Osteoblast (primary cell): ENCODE measurements around the gene JPH2. TPM values are rescaled to one million over a fixed set of nuclear protein-coding genes. Genes with fewer than 3 reads are reported as not detected.

Experiments
- DNase-seq: peaks from one replicate; pipeline ENCODE4 v3.0.0; 2011; ENCODE audit warnings: low spot score, mixed read lengths; ENCODE audit not compliant: insufficient read length; ENCODE audit errors: missing footprints
- H2AFZ ChIP-seq: 2 replicates; pipeline ENCODE4 v1.6.0; 2011; ENCODE audit warnings: mild to moderate bottlenecking, low read length
- H3K27ac ChIP-seq: 2 replicates; pipeline ENCODE4 v1.5.1; 2011; ENCODE audit warnings: mild to moderate bottlenecking, low read depth, low read length, moderate library complexity
- H3K27me3 ChIP-seq: 2 replicates; pipeline ENCODE4 v1.6.0; 2012; ENCODE audit warnings: mild to moderate bottlenecking, control low read depth, inconsistent platforms, low read length, moderate library complexity; ENCODE audit not compliant: insufficient read depth
- H3K36me3 ChIP-seq: 2 replicates; pipeline ENCODE4 v1.5.1; 2011; ENCODE audit warnings: mild to moderate bottlenecking, low read length, control low read depth, moderate library complexity; ENCODE audit not compliant: insufficient read depth
- H3K4me1 ChIP-seq: 2 replicates; pipeline ENCODE4 v1.5.1; 2011; ENCODE audit warnings: mild to moderate bottlenecking, low read length, control low read depth, moderate library complexity; ENCODE audit not compliant: insufficient read depth
- H3K4me2 ChIP-seq: 2 replicates; pipeline ENCODE4 v1.6.0; 2011; ENCODE audit warnings: mild to moderate bottlenecking, low read length; ENCODE audit not compliant: insufficient read depth
- H3K4me3 ChIP-seq: fragments of 200-600 bp; sonication (generic); 3 replicates; pipeline ENCODE4 v1.5.1; 2012; ENCODE audit warnings: mild to moderate bottlenecking, low read length, inconsistent platforms; ENCODE audit not compliant: insufficient read depth
- H3K79me2 ChIP-seq: 2 replicates; pipeline ENCODE4 v1.6.0; 2012; ENCODE audit warnings: mild to moderate bottlenecking, low read length, control low read depth, inconsistent platforms; ENCODE audit not compliant: insufficient read depth
- H3K9me3 ChIP-seq: 2 replicates; pipeline ENCODE4 v1.5.1; 2011; ENCODE audit warnings: low read depth, low read length, control low read depth
- H4K20me1 ChIP-seq: 2 replicates; pipeline ENCODE4 v1.6.0; 2012; ENCODE audit warnings: mild to moderate bottlenecking, low read length, control low read depth; ENCODE audit not compliant: insufficient read depth
- total RNA-seq: library from RNA; depleted of rRNA; stranded (reverse); fragments of >200 nt; gene quantifications from 2 replicates; pipeline ENCODE4 v1.2.3, GENCODE V29; 2012
- TF ChIP-seq, protein P1 (sequence below): IDR thresholded peaks from 2 replicates; pipeline ENCODE4 v1.5.1; 2011; ENCODE audit warnings: mild to moderate bottlenecking, low read depth, low read length, moderate library complexity; ENCODE audit errors: extremely low read depth

The JPH2 gene
- total RNA-seq, 1 donor, result 2.2 TPM

DNA sequence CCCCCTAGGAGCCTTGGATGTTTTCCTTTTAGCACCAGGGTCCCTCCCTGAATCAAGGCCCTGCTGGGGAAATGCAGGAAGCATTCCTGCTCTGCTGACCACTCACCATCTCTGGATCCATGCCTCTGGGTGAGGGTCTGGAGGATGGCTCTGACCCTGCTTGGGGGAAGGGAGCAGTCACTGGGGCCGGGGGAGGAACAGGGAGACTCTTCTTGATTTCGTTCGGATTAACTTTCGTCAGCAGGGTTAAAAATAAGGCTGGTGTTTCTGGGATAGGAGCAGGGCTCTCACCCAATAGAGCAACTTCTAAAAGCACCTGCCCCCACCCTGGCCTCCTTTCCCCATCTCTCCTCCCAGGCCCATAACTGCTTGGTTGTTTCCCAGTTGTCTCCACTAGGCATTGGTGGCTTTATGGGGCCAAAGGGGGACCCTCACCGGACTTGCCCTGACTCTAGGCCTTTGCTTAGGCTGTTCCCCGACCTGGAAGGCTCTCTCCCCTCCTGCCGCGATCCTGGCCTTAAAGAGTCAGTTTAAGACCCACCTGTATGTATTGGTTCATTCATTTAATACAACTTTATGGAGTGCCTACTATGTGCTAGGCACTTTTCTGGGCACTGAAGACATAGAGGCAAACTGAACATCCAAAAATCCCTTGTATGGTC is 63.0 kb downstream of the JPH2 start:
- Histone ChIP-seq H4K20me1 (no peaks in the 10 kb centered on the region), H3K27ac (no peak overlapping the region), H3K36me3 (no peaks in the 10 kb centered on the region), H3K4me1 (no peaks in the 10 kb centered on the region), H3K4me3 (no peak overlapping the region), H3K9me3 (no peaks in the 10 kb centered on the region), H2AFZ (no peak overlapping the region), H3K79me2 (no peaks in the 10 kb centered on the region), H3K27me3 (peaks cover 38% of the 10 kb centered on the region), H3K4me2 (no peak overlapping the region)
- TF ChIP-seq, protein P1, sequence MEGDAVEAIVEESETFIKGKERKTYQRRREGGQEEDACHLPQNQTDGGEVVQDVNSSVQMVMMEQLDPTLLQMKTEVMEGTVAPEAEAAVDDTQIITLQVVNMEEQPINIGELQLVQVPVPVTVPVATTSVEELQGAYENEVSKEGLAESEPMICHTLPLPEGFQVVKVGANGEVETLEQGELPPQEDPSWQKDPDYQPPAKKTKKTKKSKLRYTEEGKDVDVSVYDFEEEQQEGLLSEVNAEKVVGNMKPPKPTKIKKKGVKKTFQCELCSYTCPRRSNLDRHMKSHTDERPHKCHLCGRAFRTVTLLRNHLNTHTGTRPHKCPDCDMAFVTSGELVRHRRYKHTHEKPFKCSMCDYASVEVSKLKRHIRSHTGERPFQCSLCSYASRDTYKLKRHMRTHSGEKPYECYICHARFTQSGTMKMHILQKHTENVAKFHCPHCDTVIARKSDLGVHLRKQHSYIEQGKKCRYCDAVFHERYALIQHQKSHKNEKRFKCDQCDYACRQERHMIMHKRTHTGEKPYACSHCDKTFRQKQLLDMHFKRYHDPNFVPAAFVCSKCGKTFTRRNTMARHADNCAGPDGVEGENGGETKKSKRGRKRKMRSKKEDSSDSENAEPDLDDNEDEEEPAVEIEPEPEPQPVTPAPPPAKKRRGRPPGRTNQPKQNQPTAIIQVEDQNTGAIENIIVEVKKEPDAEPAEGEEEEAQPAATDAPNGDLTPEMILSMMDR, result no peak
- DNase-seq, result no peak

DNA sequence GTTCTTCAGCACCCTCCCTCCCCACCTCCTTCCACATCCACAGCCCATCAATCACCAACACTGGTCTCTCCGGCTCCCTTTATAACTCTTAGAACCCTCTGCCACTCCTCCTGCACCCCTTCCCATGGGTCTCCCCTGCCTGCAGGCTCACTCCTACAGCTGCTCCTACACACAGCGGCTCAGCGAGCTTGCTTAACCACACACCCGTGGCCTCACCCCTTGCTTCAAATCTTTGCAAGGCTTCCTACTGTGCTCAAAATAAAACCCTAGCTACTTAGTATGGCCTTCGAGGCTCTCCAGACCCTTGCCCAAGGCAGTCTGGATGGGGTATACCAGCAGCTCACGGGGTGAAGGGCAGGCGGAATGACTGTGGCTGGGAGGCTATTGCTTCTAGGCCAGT is 63.7 kb downstream of the JPH2 start:
- Histone ChIP-seq H2AFZ (no peak overlapping the region), H4K20me1 (no peaks in the 10 kb centered on the region), H3K27me3 (peaks cover 35% of the 10 kb centered on the region), H3K4me3 (no peak overlapping the region), H3K4me1 (no peaks in the 10 kb centered on the region), H3K27ac (no peak overlapping the region), H3K36me3 (no peaks in the 10 kb centered on the region), H3K9me3 (no peaks in the 10 kb centered on the region), H3K79me2 (no peaks in the 10 kb centered on the region), H3K4me2 (no peak overlapping the region)
- no peak for DNase-seq
- TF ChIP-seq, protein P1, result no peak

DNA sequence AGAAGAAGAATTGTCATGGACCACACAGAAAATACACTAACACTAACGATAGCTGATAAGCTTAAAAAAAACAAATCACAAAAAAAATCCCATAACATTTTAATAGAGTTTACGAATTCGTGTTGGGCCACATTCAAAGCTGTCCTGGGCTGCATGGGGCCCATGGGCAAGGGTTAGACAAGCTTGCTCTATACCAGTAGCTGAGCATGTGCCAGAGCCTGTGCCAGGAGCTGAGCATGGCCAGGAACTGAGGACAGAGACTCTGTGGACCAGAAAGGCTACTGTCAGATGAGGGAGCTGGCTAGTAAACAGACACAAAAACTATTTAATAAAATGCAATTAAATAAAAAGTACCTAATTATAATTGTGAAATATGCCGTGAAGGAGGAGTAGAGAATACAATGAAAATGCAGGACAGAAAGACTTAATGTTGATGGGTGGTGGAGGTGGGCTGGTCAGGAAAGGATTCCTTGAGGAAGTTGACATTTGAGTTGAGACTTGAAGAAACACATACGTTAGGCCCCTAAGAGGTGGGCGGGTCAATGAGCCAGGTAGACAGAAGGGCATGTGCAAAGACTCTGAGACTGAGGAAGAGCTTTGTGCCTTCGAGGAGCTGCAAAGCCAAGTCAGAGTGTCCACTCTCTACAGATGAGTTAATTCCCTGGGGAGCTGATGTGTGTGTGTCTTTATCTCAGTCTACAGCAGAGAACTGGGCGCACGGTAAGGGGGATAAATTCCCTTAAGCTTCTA is 66.1 kb downstream of the JPH2 start:
- Histone ChIP-seq H3K36me3 (no peaks in the 10 kb centered on the region), H3K9me3 (no peaks in the 10 kb centered on the region), H3K27ac (no peak overlapping the region), H3K4me3 (no peak overlapping the region), H2AFZ (no peak overlapping the region), H3K4me1 (no peaks in the 10 kb centered on the region), H3K79me2 (no peaks in the 10 kb centered on the region), H3K27me3 (peaks cover 47% of the 10 kb centered on the region), H3K4me2 (no peak overlapping the region), H4K20me1 (no peaks in the 10 kb centered on the region)
- TF ChIP-seq, protein P1, result no peak
- no peak for DNase-seq
